Stimulated activated CD4-positive, alpha-beta T cell treated with anti-CD3 and anti-CD28 coated beads, Interleukin-2, amount 100 ng/mL, for 4 hours (primary cell): ENCODE data around the gene PRR15L.
"Not testable (repeated sequence)": the region's sequence is repeated elsewhere in the genome, so short reads cannot be mapped to it uniquely, and the experiment has no call there.

Source experiments
- DNase-seq: peaks from one replicate; pipeline ENCODE4 v3.0.0-alpha.2; 2020; ENCODE audit warnings: low read depth

PRR15L gene

GRCh38 chr17:47935468-47935867 lies 22.2 kb downstream of the PRR15L start:
- DNase-seq = not testable (repeated sequence)

GRCh38 chr17:47934856-47935255 lies 22.8 kb downstream of the PRR15L start:
- DNase-seq = no peak

- DNase-seq = no peak
These were observed 25.8 kb downstream of the PRR15L start for GRCh38 chr17:47931848-47932247.

GRCh38 chr17:47929218-47930000 lies 28.3 kb downstream of the PRR15L start:
- DNase-seq = no peak

GRCh38 chr17:47928415-47928814 lies 29.3 kb downstream of the PRR15L start:
- no peak for DNase-seq

- DNase-seq = no peak
These were observed 29.8 kb downstream of the PRR15L start for GRCh38 chr17:47927821-47928400.

GRCh38 chr17:47925678-47925988 lies 32.0 kb downstream of the PRR15L start:
- DNase-seq = no peak

GRCh38 chr17:47924785-47925677 lies 32.7 kb downstream of the PRR15L start:
- no peak for DNase-seq

GRCh38 chr17:47919889-47920288 lies 37.8 kb downstream of the PRR15L start:
- not testable (repeated sequence) for DNase-seq

- DNase-seq = no peak
These were observed 38.7 kb downstream of the PRR15L start for GRCh38 chr17:47918991-47919390.

- no peak for DNase-seq
These were observed 39.7 kb downstream of the PRR15L start for GRCh38 chr17:47918006-47918405.

GRCh38 chr17:47917581-47917980 lies 40.1 kb downstream of the PRR15L start:
- no peak for DNase-seq

- DNase-seq = no peak
These were observed 41.0 kb downstream of the PRR15L start for GRCh38 chr17:47916489-47917208.

GRCh38 chr17:47915776-47916398 lies 41.8 kb downstream of the PRR15L start:
- no peak for DNase-seq

- DNase-seq = no peak
These were observed 43.3 kb downstream of the PRR15L start for GRCh38 chr17:47914306-47914948.

- DNase-seq = no peak
These were observed 44.6 kb downstream of the PRR15L start for GRCh38 chr17:47913050-47913449.

GRCh38 chr17:47907932-47908562 lies 49.6 kb downstream of the PRR15L start:
- no peak for DNase-seq

GRCh38 chr17:47906443-47906842 lies 51.2 kb downstream of the PRR15L start:
- no peak for DNase-seq

- DNase-seq = no peak
These were observed 52.4 kb downstream of the PRR15L start for GRCh38 chr17:47905221-47905733.

GRCh38 chr17:47902039-47902744 lies 55.5 kb downstream of the PRR15L start:
- DNase-seq = no peak
